Esophagus squamous epithelium (tissue), 5 donors: Measurements from ENCODE around the gene OXTR. TPM values are rescaled to one million over a fixed set of nuclear protein-coding genes. Genes with fewer than 3 reads are reported as not detected.

Experiments
- DNase-seq: peaks from one replicate; lab custom pipeline; 2025; lab: John Stamatoyannopoulos, UW
- H3K27ac ChIP-seq, 4 donors: fragments of 200-600 bp; sonication (generic); one replicate each; pipeline ENCODE4 v1.5.1; 2016 to 2019; ENCODE audit warnings: mild to moderate bottlenecking in 1 of 4
- H3K27me3 ChIP-seq, 4 donors: fragments of 200-600 bp; sonication (generic); 1 replicate in 3 of 4; 2 replicates in 1 of 4; pipeline versions ENCODE4 v1.5.1 to v1.6.0; 2017 to 2021; ENCODE audit warnings: antibody characterized with exemption in 1 of 4
- H3K36me3 ChIP-seq, 3 donors: fragments of 200-600 bp; sonication (generic); one replicate each; pipeline ENCODE4 v1.5.1; 2016 to 2019
- H3K4me1 ChIP-seq, 3 donors: fragments of 200-600 bp; sonication (generic); one replicate each; pipeline ENCODE4 v1.5.1; 2017 to 2019
- H3K4me3 ChIP-seq, 4 donors: fragments of 200-600 bp; sonication (generic); 1 replicate in 3 of 4; 2 replicates in 1 of 4; pipeline ENCODE4 v1.5.1; 2016 to 2019; ENCODE audit warnings: mild to moderate bottlenecking in 2 of 4, moderate library complexity in 1 of 4
- H3K9me3 ChIP-seq, 3 donors: fragments of 200-600 bp; sonication (generic); one replicate each; pipeline ENCODE4 v1.5.1; 2016 to 2019
- POLR2A ChIP-seq, 4 donors: fragments of 450-650 bp; IDR thresholded peaks; one replicate each; pipeline ENCODE4 v1.6.1; 2017; ENCODE audit warnings: antibody characterized with exemption in 4 of 4, mild to moderate bottlenecking in 4 of 4, moderate library complexity in 3 of 4
- WGBS, 2 donors: methylation state at CpG; one replicate each; pipeline ENCODE4 v1.1.5; 2018; 5-methylcytosine and 5-hydroxymethylcytosine counted together
- intact Hi-C: fragments of 100-400 bp; cut with DNase I; formaldehyde crosslinking; loops from one replicate; pipeline ENCODE4 v1.15.0; 2022
- total RNA-seq, 4 donors: library from RNA; depleted of rRNA; stranded (reverse); fragments of >200 nt; gene quantifications; one replicate each; pipeline ENCODE4 v1.1.0, GENCODE V29; 2016
- TF ChIP-seq, protein P1 (sequence below), 6 experiments: fragments of 450-650 bp in 4 of 6; fragments of 200-600 bp in 2 of 6; sonication (generic) in 2 of 6; IDR thresholded peaks; one replicate each; pipeline ENCODE4 v1.5.1; 2016 to 2019; ENCODE audit warnings: antibody characterized with exemption in 6 of 6, mild to moderate bottlenecking in 4 of 6, moderate library complexity in 4 of 6
- donor health status: DM: yes; HTN: yes; CAD: no.

OXTR gene
- total RNA-seq, 4 donors from 2014 or later: 3.8 to 9.0 (median 6.4) TPM

DNA sequence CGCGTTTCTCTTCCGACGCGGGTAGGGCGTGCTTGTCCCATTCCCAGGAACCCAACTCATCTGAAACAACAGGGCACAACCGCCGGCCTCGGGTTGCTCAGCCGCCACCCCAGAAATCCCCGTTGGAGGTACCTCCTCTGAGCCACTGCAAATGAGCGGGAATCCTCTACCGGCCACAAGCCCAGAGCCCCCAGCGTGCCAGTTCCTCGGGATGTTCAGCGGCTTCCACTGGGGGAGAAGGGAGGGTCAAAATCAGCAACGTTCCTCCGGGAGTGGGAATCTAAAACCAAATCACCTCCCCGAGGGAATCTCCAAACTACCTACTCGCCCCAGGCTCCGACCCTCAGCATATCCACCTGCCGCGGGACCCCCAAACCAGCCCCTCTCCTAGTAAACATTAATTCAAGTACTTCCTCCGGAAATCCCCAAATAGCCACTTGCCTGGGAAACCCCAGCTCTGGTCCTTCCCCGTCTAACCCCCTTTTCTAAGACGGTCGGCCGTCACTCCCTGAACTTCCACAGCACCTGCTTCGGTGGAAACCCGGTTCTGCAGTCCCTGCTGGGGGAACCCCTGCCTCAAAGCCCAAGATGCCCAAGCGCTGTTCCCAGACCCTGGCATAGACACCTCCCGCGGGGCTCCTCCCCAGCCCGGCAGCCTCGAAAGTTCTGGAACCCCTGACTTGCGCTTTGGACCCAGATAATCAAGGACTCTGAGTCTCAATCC lies 887 bp downstream of the OXTR start:
- H3K9me3 ChIP-seq: no peaks in the 10 kb centered on the region
- peaks cover 5 to 70% (median 8%) of the 10 kb centered on the region in 4 donors for H3K27me3 ChIP-seq
- H3K4me1 ChIP-seq: peaks cover 14 to 29% (median 23%) of the 10 kb centered on the region in 3 donors
- intact Hi-C loops: no loop called here
- H3K36me3 ChIP-seq: no peaks in the 10 kb centered on the region
- peak overlapping the region; percentile 16 to 60 (median 25) for H3K4me3 ChIP-seq
- TF ChIP-seq, protein P1, sequence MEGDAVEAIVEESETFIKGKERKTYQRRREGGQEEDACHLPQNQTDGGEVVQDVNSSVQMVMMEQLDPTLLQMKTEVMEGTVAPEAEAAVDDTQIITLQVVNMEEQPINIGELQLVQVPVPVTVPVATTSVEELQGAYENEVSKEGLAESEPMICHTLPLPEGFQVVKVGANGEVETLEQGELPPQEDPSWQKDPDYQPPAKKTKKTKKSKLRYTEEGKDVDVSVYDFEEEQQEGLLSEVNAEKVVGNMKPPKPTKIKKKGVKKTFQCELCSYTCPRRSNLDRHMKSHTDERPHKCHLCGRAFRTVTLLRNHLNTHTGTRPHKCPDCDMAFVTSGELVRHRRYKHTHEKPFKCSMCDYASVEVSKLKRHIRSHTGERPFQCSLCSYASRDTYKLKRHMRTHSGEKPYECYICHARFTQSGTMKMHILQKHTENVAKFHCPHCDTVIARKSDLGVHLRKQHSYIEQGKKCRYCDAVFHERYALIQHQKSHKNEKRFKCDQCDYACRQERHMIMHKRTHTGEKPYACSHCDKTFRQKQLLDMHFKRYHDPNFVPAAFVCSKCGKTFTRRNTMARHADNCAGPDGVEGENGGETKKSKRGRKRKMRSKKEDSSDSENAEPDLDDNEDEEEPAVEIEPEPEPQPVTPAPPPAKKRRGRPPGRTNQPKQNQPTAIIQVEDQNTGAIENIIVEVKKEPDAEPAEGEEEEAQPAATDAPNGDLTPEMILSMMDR (IDR thresholded peaks at IDR 0.05): no peak
- TF ChIP-seq POLR2A (IDR thresholded peaks at IDR 0.05): no peak
- no peak for DNase-seq
- no peak overlapping the region for H3K27ac ChIP-seq
- 8% methylated on average over 12 to 15 of the region's 36 CpGs for WGBS, 2 donors

DNA sequence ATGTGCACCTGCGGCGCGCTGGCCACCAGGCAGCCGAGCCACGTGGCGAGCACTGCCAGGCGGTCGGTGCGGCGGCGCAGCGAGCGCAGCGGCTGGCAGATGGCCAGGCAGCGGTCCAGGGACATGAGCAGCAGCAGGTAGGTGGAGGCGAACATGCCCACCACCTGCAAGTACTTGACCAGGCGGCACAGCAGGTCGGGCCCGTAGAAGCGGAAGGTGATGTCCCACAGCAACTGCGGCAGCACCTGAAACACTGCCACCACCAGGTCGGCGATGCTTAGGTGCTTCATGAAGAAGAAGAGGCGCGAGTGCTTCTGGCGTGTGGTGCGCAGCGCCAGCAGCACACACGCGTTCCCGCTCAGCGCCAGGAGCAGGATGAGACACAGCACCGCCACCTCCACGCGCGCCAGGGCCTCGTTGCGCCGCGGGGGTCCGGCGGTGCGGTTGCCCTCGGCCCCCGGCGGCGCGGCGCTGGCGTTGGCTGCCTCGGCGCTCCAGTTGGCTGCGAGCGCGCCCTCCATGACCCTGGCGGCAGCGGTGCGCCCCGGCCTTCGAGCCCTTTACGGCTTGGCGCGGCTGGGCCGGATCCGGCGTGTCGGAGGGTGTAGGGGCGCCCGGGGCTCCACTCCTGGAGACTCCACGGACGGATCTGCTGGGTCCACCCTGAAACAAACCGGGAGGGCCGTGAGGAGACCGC lies 1.6 kb downstream of the OXTR start:
- intact Hi-C loops: no loop called here
- Histone ChIP-seq H3K36me3 (no peaks in the 10 kb centered on the region), H3K27ac (no peak overlapping the region), H3K4me1 (peaks cover 14 to 29% (median 23%) of the 10 kb centered on the region in 3 donors), H3K27me3 (peaks cover 5 to 74% (median 8%) of the 10 kb centered on the region in 4 donors), H3K4me3 (peak overlapping the region; percentile 1 to 60 (median 19)), H3K9me3 (no peaks in the 10 kb centered on the region)
- 0% methylated on average over 1 of the region's 74 CpGs; no CpG with 5 or more reads in 1 of the 2 donors for WGBS, 2 donors
- TF ChIP-seq POLR2A (IDR thresholded peaks at IDR 0.05): no peak
- TF ChIP-seq, protein P1 (IDR thresholded peaks at IDR 0.05): peak in 3 of 6 experiments; percentile 6 to 51 (median 22)
- DNase-seq: no peak

DNA sequence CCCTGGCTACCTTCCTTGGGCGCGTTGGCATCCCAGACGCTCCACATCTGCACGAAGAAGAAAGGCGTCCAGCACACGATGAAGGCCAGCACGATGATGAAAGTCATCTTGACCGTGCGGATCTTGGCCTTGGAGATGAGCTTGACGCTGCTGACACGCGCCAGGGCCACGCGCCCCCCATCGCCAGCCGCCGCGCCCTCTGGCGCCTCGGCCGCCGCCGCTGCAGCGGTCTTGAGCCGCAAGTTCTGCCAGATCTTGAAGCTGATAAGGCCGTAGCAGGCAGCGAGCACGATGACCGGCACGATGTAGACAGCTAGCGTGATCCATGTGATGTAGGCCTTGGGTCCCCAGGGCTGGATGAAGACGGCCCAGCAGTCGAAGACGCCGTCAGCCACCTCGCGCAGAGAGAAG lies 2.2 kb downstream of the OXTR start:
- DNase-seq: no peak
- WGBS, 2 donors: 66 to 85% methylated on average over 8 to 19 of the region's 37 CpGs
- Histone ChIP-seq H3K27ac (no peak overlapping the region), H3K4me3 (peak overlapping the region in 2 of 4 donors; percentile 32 to 60), H3K4me1 (peaks cover 14 to 29% (median 23%) of the 10 kb centered on the region in 3 donors), H3K9me3 (no peaks in the 10 kb centered on the region), H3K27me3 (peaks cover 5 to 71% (median 8%) of the 10 kb centered on the region in 4 donors), H3K36me3 (no peaks in the 10 kb centered on the region)
- intact Hi-C loops: no loop called here
- no peak for TF ChIP-seq POLR2A (IDR thresholded peaks at IDR 0.05)
- TF ChIP-seq, protein P1 (IDR thresholded peaks at IDR 0.05): no peak

DNA sequence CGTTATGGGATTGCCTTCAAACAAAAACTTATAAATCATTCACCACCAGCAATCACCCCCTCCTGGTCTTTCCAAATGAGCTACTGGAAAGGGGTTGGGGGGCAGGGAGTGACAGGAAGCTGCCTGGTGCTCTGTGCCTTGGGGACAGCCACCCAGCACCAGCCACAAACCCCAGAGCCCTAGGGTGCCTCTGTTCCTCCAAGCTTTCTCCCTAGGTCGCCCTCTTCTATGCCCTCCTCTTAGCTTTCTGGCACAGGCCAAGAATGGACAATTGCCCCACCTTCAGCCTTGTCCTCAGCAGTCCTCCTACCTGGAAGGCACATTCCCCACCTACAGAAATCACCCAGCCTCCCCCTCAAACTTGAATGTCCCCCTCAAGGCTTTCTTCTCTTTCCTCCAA lies 3.3 kb downstream of the OXTR start:
- 79 to 95% methylated on average over 2 of the region's 2 CpGs for WGBS, 2 donors
- Histone ChIP-seq H3K27me3 (peaks cover 5 to 66% (median 8%) of the 10 kb centered on the region in 4 donors), H3K4me1 (peaks cover 14 to 29% (median 23%) of the 10 kb centered on the region in 3 donors), H3K4me3 (no peak overlapping the region), H3K9me3 (no peaks in the 10 kb centered on the region), H3K27ac (no peak overlapping the region), H3K36me3 (no peaks in the 10 kb centered on the region)
- DNase-seq: no peak
- intact Hi-C loops: no loop called here
- no peak for TF ChIP-seq POLR2A (IDR thresholded peaks at IDR 0.05)
- TF ChIP-seq, protein P1 (IDR thresholded peaks at IDR 0.05): no peak

DNA sequence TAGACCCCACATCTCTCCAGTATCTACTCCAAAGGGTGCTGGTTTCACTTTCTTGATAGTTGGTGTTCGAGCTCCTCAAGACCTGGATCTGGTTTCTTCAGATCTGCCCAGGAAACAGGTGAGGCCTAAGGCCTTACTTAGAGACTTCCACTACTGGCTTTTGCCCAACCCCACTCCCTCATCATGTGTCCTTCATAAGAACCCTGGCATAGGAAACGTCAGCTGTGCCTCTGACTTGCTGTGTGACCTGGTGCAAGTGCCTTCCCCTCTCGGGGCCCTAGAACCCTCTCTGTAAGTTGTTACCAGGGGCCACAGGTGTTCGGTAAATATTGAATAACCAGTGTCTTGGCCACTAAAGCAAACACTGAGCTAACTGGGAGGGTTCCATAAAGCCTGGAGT lies 3.9 kb downstream of the OXTR start:
- Histone ChIP-seq H3K36me3 (no peaks in the 10 kb centered on the region), H3K9me3 (no peaks in the 10 kb centered on the region), H3K4me3 (no peak overlapping the region), H3K27me3 (peaks cover 5 to 60% (median 8%) of the 10 kb centered on the region in 4 donors), H3K4me1 (peaks cover 14 to 29% (median 23%) of the 10 kb centered on the region in 3 donors), H3K27ac (no peak overlapping the region)
- DNase-seq: no peak
- WGBS, 2 donors: 50 to 67% methylated on average over 2 of the region's 4 CpGs
- TF ChIP-seq, protein P1 (IDR thresholded peaks at IDR 0.05): no peak
- TF ChIP-seq POLR2A (IDR thresholded peaks at IDR 0.05): no peak
- intact Hi-C loops: no loop called here
